Fibroblast of villous mesenchyme (primary cell): ENCODE measurements around the gene RAPH1. TPM values are rescaled to one million over a fixed set of nuclear protein-coding genes. Genes with fewer than 3 reads are reported as not detected.
A peak's percentile ranks its signal among the peaks of the same experiment; 100 is the strongest.

ENCODE experiments used
- DNase-seq: peaks from one replicate; pipeline ENCODE4 v3.0.0-alpha.2; 2010; ENCODE audit warnings: low read depth
- H3K4me3 ChIP-seq: 2 replicates; pipeline ENCODE4 v1.5.1; 2011; ENCODE audit warnings: low read depth, mild to moderate bottlenecking, low read length
- CTCF ChIP-seq: IDR thresholded peaks from 2 replicates; pipeline ENCODE4 v1.5.1; 2012; ENCODE audit warnings: low read depth, mild to moderate bottlenecking, low read length; ENCODE audit not compliant: insufficient read depth
- total RNA-seq: library from RNA; depleted of rRNA; stranded (reverse); fragments of >200 nt; gene quantifications from 2 replicates; pipeline ENCODE4 v1.2.3, GENCODE V29; 2012

The RAPH1 gene
- 13.2 and 19.4 TPM in 2 replicates for total RNA-seq

GRCh38 chr2:203535078-203535783 is at the start of gene RAPH1:
TSS of gene RAPH1 (minus strand) at chr2:203535301. CDS start at chr2:203495353, 39,948 bp downstream.
- no peak for TF ChIP-seq CTCF
- peak within 1 kb of the TSS; percentile 95 for H3K4me3 ChIP-seq
- DNase-seq = peak; percentile 81

- no peak for TF ChIP-seq CTCF
- no peak overlapping the region for H3K4me3 ChIP-seq
- DNase-seq = no peak
These were observed 49.7 kb upstream of the RAPH1 start for GRCh38 chr2:203584784-203585183.

- DNase-seq = no peak
- TF ChIP-seq CTCF = no peak
- no peak overlapping the region for H3K4me3 ChIP-seq
These were observed 48.6 kb upstream of the RAPH1 start for GRCh38 chr2:203583701-203584100.

GRCh38 chr2:203583084-203583695 is 48.1 kb upstream of the RAPH1 start:
- TF ChIP-seq CTCF = no peak
- H3K4me3 ChIP-seq = no peak overlapping the region
- no peak for DNase-seq

- DNase-seq = peak; percentile 35
These were observed 47.4 kb upstream of the RAPH1 start for GRCh38 chr2:203582468-203582867.

GRCh38 chr2:203580844-203581243 is 45.7 kb upstream of the RAPH1 start:
- TF ChIP-seq CTCF = no peak
- H3K4me3 ChIP-seq = no peak overlapping the region
- DNase-seq = no peak

More at GRCh38 chr2:203582468-203582867, 47.4 kb upstream of the RAPH1 start:
- TF ChIP-seq CTCF = no peak
- no peak overlapping the region for H3K4me3 ChIP-seq
